ENCODE results near the gene FPR3. TPM values are rescaled to one million over a fixed set of nuclear protein-coding genes. Genes with fewer than 3 reads are reported as not detected.

Gene FPR3
- polyA plus RNA-seq, 1 donor from 2014 or later, result not detected

DNA sequence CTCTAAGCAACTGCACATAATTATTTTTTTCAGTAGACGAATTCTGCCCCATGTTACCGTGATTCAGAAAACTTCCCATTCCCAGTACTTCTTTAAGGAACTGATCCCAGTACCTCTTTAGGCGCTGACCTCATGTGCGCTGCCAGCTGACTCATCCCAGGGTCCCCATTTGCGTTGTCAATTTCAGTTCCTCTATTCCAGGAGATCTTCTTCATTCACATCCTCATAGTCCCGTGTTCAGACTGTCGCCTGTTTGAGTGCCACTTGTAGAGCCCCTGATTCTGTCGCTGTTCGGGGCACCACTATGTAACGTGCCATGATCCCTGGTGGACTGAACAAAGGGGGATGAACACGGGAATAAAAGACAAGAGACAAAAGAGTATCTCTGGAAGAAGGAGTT, 16.4 kb downstream of the FPR3 start:
- H3K36me3 ChIP-seq (ENCODE audit: insufficient read depth, low read length), result no peaks in the 10 kb centered on the region
- H3F3A ChIP-seq (ENCODE audit: insufficient read depth, low read length, poor library complexity, severe bottlenecking), result no peaks in the 10 kb centered on the region
- H3K4me2 ChIP-seq (ENCODE audit: low read length), result no peak overlapping the region
- no peak overlapping the region for H3K4me3 ChIP-seq (ENCODE audit: low read length)
- no peak overlapping the region for H3K9ac ChIP-seq (ENCODE audit: low read length)
- H3K27ac ChIP-seq (ENCODE audit: low read length), result no peak overlapping the region
- H4K20me1 ChIP-seq (ENCODE audit: insufficient read depth), result no peaks in the 10 kb centered on the region
- H3K27me3 ChIP-seq (ENCODE audit: insufficient read depth, low read depth, low read length), result no peaks in the 10 kb centered on the region
- no peak for TF ChIP-seq TAF1 (IDR thresholded peaks at IDR 0.05; ENCODE audit: low read depth)
- TF ChIP-seq RAD21 (conservative IDR thresholded peaks at IDR 0.05), result no peak
- TF ChIP-seq EP300 (conservative IDR thresholded peaks at IDR 0.05; ENCODE audit: poor library complexity, severe bottlenecking), result no peak
- TF ChIP-seq SMC3 (conservative IDR thresholded peaks at IDR 0.05; ENCODE audit: poor library complexity), result no peak
- H3K79me2 ChIP-seq (replicated peaks; ENCODE audit: insufficient read depth, low read length), result no peaks in the 10 kb centered on the region
- H3K9me2 ChIP-seq (ENCODE audit: insufficient read depth, low read length), result no peaks in the 10 kb centered on the region
- no peak overlapping the region for H2AFZ ChIP-seq (ENCODE audit: low read depth, low read length)
- H3K9me3 ChIP-seq (ENCODE audit: low read length), result no peaks in the 10 kb centered on the region

DNA sequence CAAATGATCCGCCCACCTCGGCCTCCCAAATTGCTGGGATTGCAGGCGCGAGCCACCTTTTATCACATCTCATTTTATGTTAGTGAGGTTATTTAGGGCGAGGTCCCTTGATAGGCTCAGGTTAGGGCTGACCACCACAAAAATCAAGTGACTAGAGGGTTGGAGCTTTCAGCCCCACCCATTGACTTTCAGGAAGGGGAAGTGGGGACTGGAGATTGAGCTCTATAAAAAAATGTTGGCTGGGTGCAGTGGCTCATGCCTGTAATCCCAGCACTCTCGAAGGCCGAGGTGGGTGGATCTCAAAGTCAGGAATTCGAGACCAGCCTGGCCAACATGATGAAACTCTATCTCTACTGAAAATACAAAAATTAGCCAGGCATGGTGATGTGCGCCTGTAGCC, 20.1 kb downstream of the FPR3 start:
- Histone ChIP-seq H3K4me2 (ENCODE audit: low read length) (no peak overlapping the region), H3K27ac (ENCODE audit: low read length) (no peak overlapping the region), H3K9me3 (ENCODE audit: low read length) (no peaks in the 10 kb centered on the region), H4K20me1 (ENCODE audit: insufficient read depth) (no peaks in the 10 kb centered on the region), H3K4me3 (ENCODE audit: low read length) (no peak overlapping the region), H3K9me2 (ENCODE audit: insufficient read depth, low read length) (no peaks in the 10 kb centered on the region), H3K79me2 (replicated peaks; ENCODE audit: insufficient read depth, low read length) (no peaks in the 10 kb centered on the region), H3F3A (ENCODE audit: insufficient read depth, low read length, poor library complexity, severe bottlenecking) (no peaks in the 10 kb centered on the region), H3K27me3 (ENCODE audit: insufficient read depth, low read depth, low read length) (no peaks in the 10 kb centered on the region), H3K9ac (ENCODE audit: low read length) (no peak overlapping the region), H3K36me3 (ENCODE audit: insufficient read depth, low read length) (no peaks in the 10 kb centered on the region), H2AFZ (ENCODE audit: low read depth, low read length) (no peak overlapping the region)
- TF ChIP-seq, protein P1, sequence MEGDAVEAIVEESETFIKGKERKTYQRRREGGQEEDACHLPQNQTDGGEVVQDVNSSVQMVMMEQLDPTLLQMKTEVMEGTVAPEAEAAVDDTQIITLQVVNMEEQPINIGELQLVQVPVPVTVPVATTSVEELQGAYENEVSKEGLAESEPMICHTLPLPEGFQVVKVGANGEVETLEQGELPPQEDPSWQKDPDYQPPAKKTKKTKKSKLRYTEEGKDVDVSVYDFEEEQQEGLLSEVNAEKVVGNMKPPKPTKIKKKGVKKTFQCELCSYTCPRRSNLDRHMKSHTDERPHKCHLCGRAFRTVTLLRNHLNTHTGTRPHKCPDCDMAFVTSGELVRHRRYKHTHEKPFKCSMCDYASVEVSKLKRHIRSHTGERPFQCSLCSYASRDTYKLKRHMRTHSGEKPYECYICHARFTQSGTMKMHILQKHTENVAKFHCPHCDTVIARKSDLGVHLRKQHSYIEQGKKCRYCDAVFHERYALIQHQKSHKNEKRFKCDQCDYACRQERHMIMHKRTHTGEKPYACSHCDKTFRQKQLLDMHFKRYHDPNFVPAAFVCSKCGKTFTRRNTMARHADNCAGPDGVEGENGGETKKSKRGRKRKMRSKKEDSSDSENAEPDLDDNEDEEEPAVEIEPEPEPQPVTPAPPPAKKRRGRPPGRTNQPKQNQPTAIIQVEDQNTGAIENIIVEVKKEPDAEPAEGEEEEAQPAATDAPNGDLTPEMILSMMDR (IDR thresholded peaks at IDR 0.05; ENCODE audit: poor library complexity, severe bottlenecking), result no peak
- TF ChIP-seq TAF1 (IDR thresholded peaks at IDR 0.05; ENCODE audit: low read depth) (no peak), SMC3 (conservative IDR thresholded peaks at IDR 0.05; ENCODE audit: poor library complexity) (no peak), RAD21 (conservative IDR thresholded peaks at IDR 0.05) (no peak), POLR2AphosphoS5 (IDR thresholded peaks at IDR 0.05) (no peak), EZH2 (IDR thresholded peaks at IDR 0.05; ENCODE audit: borderline replicate concordance, insufficient read depth, low read length, poor library complexity, severe bottlenecking) (no peak), MXI1 (conservative IDR thresholded peaks at IDR 0.05; ENCODE audit: poor library complexity, severe bottlenecking) (no peak), EP300 (conservative IDR thresholded peaks at IDR 0.05; ENCODE audit: poor library complexity, severe bottlenecking) (no peak)
- TF ChIP-seq, protein P2, sequence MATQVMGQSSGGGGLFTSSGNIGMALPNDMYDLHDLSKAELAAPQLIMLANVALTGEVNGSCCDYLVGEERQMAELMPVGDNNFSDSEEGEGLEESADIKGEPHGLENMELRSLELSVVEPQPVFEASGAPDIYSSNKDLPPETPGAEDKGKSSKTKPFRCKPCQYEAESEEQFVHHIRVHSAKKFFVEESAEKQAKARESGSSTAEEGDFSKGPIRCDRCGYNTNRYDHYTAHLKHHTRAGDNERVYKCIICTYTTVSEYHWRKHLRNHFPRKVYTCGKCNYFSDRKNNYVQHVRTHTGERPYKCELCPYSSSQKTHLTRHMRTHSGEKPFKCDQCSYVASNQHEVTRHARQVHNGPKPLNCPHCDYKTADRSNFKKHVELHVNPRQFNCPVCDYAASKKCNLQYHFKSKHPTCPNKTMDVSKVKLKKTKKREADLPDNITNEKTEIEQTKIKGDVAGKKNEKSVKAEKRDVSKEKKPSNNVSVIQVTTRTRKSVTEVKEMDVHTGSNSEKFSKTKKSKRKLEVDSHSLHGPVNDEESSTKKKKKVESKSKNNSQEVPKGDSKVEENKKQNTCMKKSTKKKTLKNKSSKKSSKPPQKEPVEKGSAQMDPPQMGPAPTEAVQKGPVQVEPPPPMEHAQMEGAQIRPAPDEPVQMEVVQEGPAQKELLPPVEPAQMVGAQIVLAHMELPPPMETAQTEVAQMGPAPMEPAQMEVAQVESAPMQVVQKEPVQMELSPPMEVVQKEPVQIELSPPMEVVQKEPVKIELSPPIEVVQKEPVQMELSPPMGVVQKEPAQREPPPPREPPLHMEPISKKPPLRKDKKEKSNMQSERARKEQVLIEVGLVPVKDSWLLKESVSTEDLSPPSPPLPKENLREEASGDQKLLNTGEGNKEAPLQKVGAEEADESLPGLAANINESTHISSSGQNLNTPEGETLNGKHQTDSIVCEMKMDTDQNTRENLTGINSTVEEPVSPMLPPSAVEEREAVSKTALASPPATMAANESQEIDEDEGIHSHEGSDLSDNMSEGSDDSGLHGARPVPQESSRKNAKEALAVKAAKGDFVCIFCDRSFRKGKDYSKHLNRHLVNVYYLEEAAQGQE (IDR thresholded peaks at IDR 0.05; ENCODE audit: borderline replicate concordance), result no peak

DNA sequence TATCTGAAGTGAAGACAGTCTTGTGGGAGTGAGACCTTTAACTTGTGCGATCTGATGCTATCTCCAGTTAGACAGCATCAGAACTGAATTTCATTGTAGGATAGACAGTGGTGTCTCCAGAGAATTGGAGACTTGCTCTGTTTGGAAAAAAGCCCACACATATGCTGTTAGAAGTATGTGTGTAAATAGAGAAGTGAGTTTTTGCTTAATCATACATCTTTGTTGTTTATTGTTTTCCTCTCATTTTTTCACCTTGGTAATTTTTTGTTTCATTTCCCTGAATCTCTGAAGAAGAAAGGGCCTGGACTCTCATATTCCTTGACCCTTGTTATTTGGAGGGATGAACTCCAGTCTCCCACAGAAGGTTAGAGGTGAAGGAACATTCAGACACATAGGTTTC, 21.8 kb downstream of the FPR3 start:
- no peak overlapping the region for H3K4me2 ChIP-seq (ENCODE audit: low read length)
- no peak overlapping the region for H3K9ac ChIP-seq (ENCODE audit: low read length)
- H3K27ac ChIP-seq (ENCODE audit: low read length), result no peak overlapping the region
- H3F3A ChIP-seq (ENCODE audit: insufficient read depth, low read length, poor library complexity, severe bottlenecking), result no peaks in the 10 kb centered on the region
- no peaks in the 10 kb centered on the region for H3K79me2 ChIP-seq (replicated peaks; ENCODE audit: insufficient read depth, low read length)
- no peaks in the 10 kb centered on the region for H3K9me2 ChIP-seq (ENCODE audit: insufficient read depth, low read length)
- TF ChIP-seq POLR2AphosphoS5 (IDR thresholded peaks at IDR 0.05), result no peak
- TF ChIP-seq SMC3 (conservative IDR thresholded peaks at IDR 0.05; ENCODE audit: poor library complexity), result no peak
- TF ChIP-seq, protein P2 (IDR thresholded peaks at IDR 0.05; ENCODE audit: borderline replicate concordance), result no peak
- no peaks in the 10 kb centered on the region for H3K9me3 ChIP-seq (ENCODE audit: low read length)
- H3K36me3 ChIP-seq (ENCODE audit: insufficient read depth, low read length), result no peaks in the 10 kb centered on the region
- H2AFZ ChIP-seq (ENCODE audit: low read depth, low read length), result no peak overlapping the region
- H4K20me1 ChIP-seq (ENCODE audit: insufficient read depth), result no peaks in the 10 kb centered on the region
- no peaks in the 10 kb centered on the region for H3K27me3 ChIP-seq (ENCODE audit: insufficient read depth, low read depth, low read length)
- H3K4me3 ChIP-seq (ENCODE audit: low read length), result no peak overlapping the region

Data from neural cell (in vitro differentiated cells).